Mesothelial cell of epicardium (in vitro differentiated cells): ENCODE measurements around the gene APIP. TPM values are rescaled to one million over a fixed set of nuclear protein-coding genes. Genes with fewer than 3 reads are reported as not detected.
"Not testable (repeated sequence)": the region's sequence is repeated elsewhere in the genome, so short reads cannot be mapped to it uniquely, and the experiment has no call there.

Source experiments
- DNase-seq, 2 experiments: peaks; one replicate each; pipeline ENCODE4 v3.0.0; 2021; ENCODE audit warnings: low spot score in 2 of 2; ENCODE audit not compliant: unreplicated experiment in 2 of 2
- H3K27ac Mint-ChIP-seq: 2 replicates; pipeline ENCODE4 v1.8.0; 2021; ENCODE audit warnings: mixed read lengths
- H3K27me3 Mint-ChIP-seq: 2 replicates; pipeline ENCODE4 v1.8.0; 2021; ENCODE audit warnings: low read depth, mixed read lengths
- H3K36me3 Mint-ChIP-seq: 2 replicates; pipeline ENCODE4 v1.8.0; 2021; ENCODE audit warnings: mixed read lengths
- H3K4me1 Mint-ChIP-seq: 2 replicates; pipeline ENCODE4 v1.8.0; 2021; ENCODE audit warnings: mixed read lengths
- H3K4me3 Mint-ChIP-seq: 2 replicates; pipeline ENCODE4 v1.8.0; 2021; ENCODE audit warnings: mild to moderate bottlenecking, moderate library complexity, mixed read lengths
- H3K9me3 Mint-ChIP-seq: 2 replicates; pipeline ENCODE4 v1.8.0; 2021; ENCODE audit warnings: mixed read lengths
- total RNA-seq: library from RNA; stranded (reverse); gene quantifications from 3 replicates; pipeline ENCODE4 v1.2.1, GENCODE V29; 2021
- TF ChIP-seq, protein P1 (sequence below): fragments of 200-600 bp; sonication (generic); IDR thresholded peaks from one replicate; pipeline ENCODE4 v1.5.0; 2021; ENCODE audit warnings: antibody characterized with exemption; ENCODE audit not compliant: unreplicated experiment

APIP gene
- total RNA-seq, 1 donor from 2014 or later = 22.9 TPM

DNA sequence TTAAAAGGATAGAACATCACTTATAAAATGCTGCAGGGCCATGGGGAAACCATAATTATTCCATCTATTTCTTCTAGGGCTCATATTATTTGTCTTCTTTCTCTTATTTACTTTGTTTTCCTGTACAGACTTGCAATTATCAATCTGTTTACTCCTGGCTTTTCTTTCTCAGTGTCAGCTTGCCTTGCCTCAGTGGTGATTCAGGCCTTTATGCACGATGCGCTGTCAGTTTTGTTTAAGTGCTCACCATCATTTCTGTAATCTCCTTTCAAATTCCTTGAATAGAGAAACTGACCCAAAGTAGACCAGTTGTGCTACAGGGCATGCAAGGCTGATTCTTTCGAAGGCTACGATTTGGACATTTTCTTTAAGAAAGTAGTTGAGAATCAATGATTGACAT, 5.0 kb upstream of the APIP start:
- no peaks in the 10 kb centered on the region for H3K9me3 Mint-ChIP-seq
- peaks cover 31% of the 10 kb centered on the region for H3K4me1 Mint-ChIP-seq
- H3K36me3 Mint-ChIP-seq = no peaks in the 10 kb centered on the region
- H3K27me3 Mint-ChIP-seq = no peaks in the 10 kb centered on the region
- no peak overlapping the region for H3K27ac Mint-ChIP-seq
- TF ChIP-seq, protein P1, sequence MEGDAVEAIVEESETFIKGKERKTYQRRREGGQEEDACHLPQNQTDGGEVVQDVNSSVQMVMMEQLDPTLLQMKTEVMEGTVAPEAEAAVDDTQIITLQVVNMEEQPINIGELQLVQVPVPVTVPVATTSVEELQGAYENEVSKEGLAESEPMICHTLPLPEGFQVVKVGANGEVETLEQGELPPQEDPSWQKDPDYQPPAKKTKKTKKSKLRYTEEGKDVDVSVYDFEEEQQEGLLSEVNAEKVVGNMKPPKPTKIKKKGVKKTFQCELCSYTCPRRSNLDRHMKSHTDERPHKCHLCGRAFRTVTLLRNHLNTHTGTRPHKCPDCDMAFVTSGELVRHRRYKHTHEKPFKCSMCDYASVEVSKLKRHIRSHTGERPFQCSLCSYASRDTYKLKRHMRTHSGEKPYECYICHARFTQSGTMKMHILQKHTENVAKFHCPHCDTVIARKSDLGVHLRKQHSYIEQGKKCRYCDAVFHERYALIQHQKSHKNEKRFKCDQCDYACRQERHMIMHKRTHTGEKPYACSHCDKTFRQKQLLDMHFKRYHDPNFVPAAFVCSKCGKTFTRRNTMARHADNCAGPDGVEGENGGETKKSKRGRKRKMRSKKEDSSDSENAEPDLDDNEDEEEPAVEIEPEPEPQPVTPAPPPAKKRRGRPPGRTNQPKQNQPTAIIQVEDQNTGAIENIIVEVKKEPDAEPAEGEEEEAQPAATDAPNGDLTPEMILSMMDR = no peak
- DNase-seq = no peak
- H3K4me3 Mint-ChIP-seq = no peak overlapping the region

GRCh38 chr11:34916843-34917770, 928 bp upstream of the APIP start:
- TF ChIP-seq, protein P1 = no peak
- Mint-ChIP-seq H3K27me3 (no peaks in the 10 kb centered on the region), H3K36me3 (peaks cover 13% of the 10 kb centered on the region), H3K4me3 (peak overlapping the region; percentile 91), H3K27ac (peak overlapping the region; percentile 99), H3K9me3 (no peaks in the 10 kb centered on the region), H3K4me1 (peaks cover 34% of the 10 kb centered on the region)
- no peak for DNase-seq

DNA sequence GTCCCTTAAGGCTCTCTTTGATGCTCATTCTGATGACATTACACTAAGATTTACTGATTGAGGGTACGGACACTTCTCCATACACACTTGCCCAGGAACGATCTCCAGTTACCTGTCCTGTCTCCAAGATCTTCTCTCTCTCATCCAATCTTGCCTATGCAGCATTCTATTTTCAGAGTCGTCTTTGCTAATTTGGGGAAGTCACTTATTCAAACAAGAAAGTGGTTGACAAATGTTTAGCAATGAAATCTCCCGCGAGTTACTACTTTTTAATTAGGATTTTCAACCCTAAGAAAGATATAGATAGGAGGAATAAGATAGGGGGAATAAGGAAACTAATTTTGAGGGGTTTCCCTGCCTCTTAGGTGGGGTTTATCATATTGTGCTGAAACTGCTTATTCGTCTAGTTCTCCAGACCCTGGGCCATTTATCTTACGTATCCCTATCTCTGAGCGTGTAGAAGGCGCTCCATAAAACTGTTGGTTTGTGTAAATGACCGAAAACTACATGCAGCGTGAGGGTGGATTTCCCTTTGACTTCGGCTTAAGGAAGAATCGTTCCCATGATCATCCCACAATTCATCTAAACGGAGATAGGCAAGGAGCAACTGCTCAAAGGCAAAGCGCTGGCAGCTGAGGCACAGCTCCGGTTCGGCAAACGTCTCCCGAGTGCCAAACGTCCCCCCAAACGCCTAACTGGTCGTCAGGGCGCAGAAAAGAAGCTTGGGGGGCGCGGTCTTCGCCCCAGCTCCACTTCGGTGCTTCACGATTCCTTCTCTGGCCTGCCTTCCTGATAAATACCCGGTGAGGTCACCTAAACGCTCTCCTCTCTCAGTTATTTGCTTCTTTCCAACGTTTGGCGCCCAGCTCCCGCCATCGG, 804 bp downstream of the APIP start:
- TF ChIP-seq, protein P1 = no peak
- H3K36me3 Mint-ChIP-seq = peaks cover 13% of the 10 kb centered on the region
- DNase-seq = no peak
- peak overlapping the region; percentile 98 for H3K27ac Mint-ChIP-seq
- H3K9me3 Mint-ChIP-seq = no peaks in the 10 kb centered on the region
- peaks cover 25% of the 10 kb centered on the region for H3K4me1 Mint-ChIP-seq
- peak overlapping the region; percentile 91 for H3K4me3 Mint-ChIP-seq
- H3K27me3 Mint-ChIP-seq = no peaks in the 10 kb centered on the region

DNA sequence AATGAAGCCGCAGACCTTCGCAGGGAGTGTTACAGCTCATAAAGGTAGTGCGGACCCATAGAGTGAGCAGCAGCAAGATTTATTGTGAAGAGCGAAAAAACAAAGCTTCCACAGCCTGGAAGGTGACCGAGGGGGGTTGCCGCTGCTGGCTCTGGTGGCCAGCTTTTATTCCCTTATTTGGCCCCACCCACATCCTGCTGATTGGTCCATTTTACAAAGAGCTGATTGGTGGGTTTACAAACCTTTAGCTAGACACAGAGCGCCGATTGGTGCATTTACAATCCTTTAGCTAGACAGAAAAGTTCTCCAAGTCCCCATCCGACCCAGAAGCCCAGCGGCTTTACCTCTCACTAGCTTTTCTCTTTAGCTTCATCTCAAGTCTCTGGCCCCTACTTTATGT, 2.6 kb downstream of the APIP start:
- not testable (repeated sequence) for H3K27me3 Mint-ChIP-seq, DNase-seq, H3K4me3 Mint-ChIP-seq, H3K27ac Mint-ChIP-seq, H3K9me3 Mint-ChIP-seq
- Mint-ChIP-seq H3K36me3 (peaks cover 13% of the 10 kb centered on the region), H3K4me1 (peaks cover 22% of the 10 kb centered on the region)

DNA sequence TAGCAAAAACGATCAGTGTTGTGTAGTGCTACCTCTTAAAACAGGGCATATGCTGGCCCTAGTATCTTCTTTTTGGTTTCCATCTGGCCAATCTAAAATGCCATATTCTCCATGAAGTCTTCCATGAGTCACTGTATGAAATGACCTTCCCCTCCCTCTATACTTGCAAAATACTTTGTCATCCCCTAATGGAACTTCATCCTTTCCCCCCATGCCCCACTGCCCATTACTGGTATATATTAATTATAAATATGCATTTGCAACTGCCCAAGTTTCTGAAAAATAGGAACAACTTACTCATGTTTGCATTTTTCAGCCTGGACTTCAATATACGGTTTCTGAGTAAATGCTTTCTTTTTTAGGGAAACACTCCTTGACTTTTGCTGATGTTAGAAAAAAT, 4.5 kb downstream of the APIP start:
- no peak overlapping the region for H3K27ac Mint-ChIP-seq
- H3K4me1 Mint-ChIP-seq = peaks cover 6% of the 10 kb centered on the region
- H3K36me3 Mint-ChIP-seq = peaks cover 18% of the 10 kb centered on the region
- DNase-seq = no peak
- TF ChIP-seq, protein P1 = no peak
- H3K27me3 Mint-ChIP-seq = no peaks in the 10 kb centered on the region
- H3K4me3 Mint-ChIP-seq = no peak overlapping the region
- no peaks in the 10 kb centered on the region for H3K9me3 Mint-ChIP-seq

- Mint-ChIP-seq H3K4me3 (no peak overlapping the region), H3K27me3 (no peaks in the 10 kb centered on the region), H3K4me1 (peaks cover 6% of the 10 kb centered on the region), H3K9me3 (peaks cover 7% of the 10 kb centered on the region), H3K27ac (no peak overlapping the region), H3K36me3 (peaks cover 25% of the 10 kb centered on the region)
- DNase-seq = no peak
- TF ChIP-seq, protein P1 = no peak
Measured at GRCh38 chr11:34910817-34911216, 5.4 kb downstream of the APIP start.
